GM19193 (cell line): ENCODE results near the gene GLB1L.

Experiments
- POLR2A ChIP-seq: IDR thresholded peaks from 4 replicates; pipeline ENCODE4 v1.6.1; 2011; ENCODE audit not compliant: insufficient read depth, insufficient read length; ENCODE audit errors: extremely low read depth

The GLB1L gene

DNA sequence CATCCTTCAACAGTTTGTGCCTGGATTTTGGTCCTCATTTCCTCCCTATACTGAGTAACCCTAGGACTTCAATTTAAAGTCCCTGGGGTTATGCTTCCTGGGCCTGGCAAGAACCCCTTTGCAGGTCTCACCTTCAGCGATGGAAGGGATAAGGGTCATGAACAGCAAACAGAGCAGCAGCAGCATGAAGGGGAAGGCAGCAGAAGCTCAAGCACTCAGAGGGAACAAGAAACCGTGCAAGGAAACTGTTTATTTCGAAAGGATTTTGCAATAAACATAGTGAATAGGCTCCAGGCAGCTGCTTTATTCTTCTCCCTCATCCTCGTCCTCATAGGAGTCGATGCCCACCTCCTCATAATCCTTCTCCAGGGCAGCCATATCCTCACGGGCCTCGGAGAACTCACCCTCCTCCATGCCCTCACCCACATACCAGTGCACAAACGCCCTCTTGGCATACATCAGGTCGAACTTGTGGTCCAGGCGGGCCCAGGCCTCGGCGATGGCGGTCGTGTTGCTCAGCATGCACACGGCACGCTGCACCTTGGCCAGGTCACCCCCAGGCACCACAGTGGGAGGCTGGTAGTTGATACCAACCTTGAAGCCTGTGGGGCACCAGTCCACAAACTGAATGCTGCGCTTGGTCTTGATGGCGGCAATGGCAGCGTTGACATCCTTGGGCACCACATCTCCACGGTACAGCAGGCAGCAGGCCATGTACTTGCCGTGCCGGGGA, 5.0 kb upstream of the GLB1L start:
- TF ChIP-seq POLR2A = no peak

DNA sequence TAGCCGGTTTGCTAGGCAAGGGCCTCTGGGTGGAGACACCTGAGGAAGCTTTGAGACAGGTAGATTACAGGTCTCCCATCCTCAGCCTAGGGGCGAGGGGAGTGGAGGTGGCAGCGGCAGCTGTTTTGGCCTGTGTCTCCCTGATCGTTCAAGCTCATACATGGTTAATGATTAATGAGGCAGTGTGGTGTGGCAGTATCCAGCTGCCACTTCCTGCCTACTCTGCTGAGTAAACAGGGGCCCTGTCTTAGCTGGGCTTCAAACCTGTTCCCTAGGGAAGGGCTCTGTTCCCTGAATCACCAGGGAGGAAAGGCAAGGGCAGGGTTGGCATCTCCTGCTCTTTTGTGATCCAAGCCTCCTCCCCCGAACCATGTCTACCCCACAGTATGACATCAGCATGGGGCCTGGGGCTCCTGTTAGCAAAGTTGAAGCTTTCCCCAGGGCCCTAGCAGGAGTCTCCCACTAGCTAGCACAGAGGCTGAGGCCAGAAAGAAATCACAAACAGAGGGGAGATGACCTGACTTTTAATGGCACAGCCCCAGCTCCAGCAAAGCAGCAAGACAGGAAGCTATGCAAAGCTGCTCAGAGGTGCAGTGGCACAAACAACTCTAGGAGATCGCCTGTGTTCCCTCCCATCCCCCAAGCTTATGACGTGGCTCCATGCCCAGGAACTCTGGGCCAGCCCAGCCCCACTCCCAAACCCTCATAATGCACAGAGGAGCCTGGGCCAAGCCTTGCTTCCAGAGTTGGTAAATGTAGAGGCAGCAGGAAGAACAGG, 4.1 kb upstream of the GLB1L start:
- TF ChIP-seq POLR2A = peak; percentile 37

GRCh38 chr2:219248845-219249202, 3.6 kb upstream of the GLB1L start:
- no peak for TF ChIP-seq POLR2A

- TF ChIP-seq POLR2A = no peak
Observed at GRCh38 chr2:219247678-219248642, 2.7 kb upstream of the GLB1L start.

DNA sequence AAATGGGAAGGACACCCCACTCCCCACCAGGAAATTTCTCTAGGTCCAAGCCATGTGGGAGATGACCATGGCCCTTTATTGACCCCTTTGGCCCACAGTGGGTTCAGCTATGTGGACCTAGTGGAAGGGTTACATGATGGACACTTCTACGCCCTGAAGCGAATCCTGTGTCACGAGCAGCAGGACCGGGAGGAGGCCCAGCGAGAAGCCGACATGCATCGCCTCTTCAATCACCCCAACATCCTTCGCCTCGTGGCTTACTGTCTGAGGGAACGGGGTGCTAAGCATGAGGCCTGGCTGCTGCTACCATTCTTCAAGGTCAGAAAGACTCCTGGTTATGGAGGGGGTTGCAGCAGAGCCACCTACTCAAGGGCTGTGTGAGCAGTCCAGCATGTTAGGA, 1.3 kb upstream of the GLB1L start:
- no peak for TF ChIP-seq POLR2A

DNA sequence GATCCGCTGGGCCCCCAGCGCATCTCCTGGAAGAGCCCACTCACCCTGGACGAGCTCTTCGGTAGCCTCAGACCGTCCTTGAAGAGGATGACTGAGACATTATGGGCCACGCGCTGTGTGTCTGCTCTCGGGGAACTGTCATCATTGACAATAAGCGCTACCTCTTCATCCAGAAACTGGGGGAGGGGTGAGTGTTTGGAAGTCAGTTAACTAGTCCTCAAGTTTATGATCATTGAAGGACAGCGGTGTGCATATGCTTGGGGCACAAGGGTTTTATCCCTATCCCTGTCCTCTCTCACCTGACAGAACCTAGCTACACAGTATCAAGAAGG, 621 bp upstream of the GLB1L start:
- no peak for TF ChIP-seq POLR2A

DNA sequence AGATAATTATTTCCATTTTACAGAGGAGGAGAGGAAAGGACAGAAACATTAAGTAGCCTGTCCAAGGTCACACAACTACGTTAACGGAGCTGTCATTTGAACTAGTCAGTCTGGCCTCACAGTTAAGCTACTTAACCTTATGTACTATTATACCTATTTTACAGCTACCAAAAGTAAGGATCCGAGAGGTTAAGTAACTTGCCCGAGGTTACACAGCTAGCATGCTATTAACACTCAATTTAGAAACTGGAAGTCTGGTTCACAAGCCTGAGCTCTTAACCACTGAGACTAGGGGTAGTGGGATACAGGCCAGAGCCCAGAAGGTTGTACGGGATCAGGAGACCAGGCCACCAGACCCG, 476 bp downstream of the GLB1L start:
- TF ChIP-seq POLR2A = no peak

- no peak for TF ChIP-seq POLR2A
Observed at GRCh38 chr2:219243291-219243761, 1.9 kb downstream of the GLB1L start.

- no peak for TF ChIP-seq POLR2A
Observed at GRCh38 chr2:219234331-219234730, 10.9 kb downstream of the GLB1L start.

DNA sequence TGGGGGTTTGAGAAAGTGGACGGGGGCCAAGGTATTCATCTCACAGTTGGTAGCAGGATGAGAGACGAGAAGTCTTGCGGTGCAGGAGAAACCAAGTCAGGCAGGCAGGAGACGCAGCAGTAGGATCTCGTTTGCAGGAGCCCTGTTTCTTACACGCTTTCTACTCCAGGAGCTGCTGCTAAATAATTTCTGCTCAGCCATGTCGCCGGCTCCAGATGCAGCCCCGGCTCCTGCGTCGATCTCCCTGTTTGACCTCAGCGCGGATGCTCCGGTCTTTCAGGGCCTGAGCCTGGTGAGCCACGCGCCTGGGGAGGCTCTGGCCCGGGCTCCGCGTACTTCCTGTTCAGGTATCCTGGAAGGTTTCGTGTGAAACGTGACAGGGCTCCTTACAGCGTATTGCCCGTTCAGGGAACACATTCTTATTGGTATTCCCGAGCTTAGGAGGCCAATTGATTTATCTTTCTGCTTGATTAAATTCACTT, 15.1 kb downstream of the GLB1L start:
- TF ChIP-seq POLR2A = no peak

DNA sequence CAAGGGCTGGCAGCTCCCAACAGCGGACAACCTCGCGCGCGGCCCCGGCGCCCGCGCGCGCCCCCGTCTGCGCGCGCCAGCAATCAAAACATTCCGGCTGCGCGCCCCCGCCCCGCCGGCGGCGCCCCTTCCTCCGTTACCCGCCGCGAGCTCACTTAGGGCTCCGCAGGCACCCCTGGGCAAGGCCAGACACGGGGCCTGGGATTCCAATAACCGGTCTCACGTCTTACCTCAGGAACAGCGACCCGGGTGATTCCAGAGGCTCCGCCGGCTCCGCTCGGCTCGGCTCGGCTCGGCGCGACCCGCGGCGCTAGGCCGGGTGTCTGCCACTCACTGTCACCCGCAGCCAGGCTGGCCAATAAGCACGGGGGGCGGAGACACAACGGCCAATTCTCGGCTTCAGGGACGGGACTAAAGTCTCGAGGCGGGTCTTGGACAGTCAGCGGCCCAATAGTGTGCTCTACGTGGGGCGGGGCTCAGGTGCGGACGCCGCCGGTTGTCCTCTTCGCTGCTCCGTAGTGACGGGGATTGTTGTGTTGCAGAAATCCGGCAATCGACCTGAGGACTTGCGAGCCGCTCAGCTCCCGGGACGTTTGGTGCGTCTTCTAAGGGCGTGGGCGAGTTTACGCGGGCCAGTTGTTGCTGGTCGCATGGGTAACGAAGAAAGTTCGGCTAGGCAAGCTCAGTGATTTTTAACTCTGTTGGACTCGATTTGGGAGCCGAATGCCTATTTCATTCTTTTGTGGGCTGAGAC, 15.8 kb downstream of the GLB1L start, which contains the start of the genes ANKZF1 and ATG9A:
Gene ANKZF1, plus strand, starts transcription at position 502 of the 754 bp plus-strand sequence. CDS start 452 bp downstream, outside the sequence.
Gene ATG9A, minus strand, starts transcription at position 332 of the 754 bp plus-strand sequence. CDS start 1,612 bp downstream, outside the sequence.
- TF ChIP-seq POLR2A = peak; percentile 88

GRCh38 chr2:219228911-219229304, 16.3 kb downstream of the GLB1L start:
- no peak for TF ChIP-seq POLR2A

DNA sequence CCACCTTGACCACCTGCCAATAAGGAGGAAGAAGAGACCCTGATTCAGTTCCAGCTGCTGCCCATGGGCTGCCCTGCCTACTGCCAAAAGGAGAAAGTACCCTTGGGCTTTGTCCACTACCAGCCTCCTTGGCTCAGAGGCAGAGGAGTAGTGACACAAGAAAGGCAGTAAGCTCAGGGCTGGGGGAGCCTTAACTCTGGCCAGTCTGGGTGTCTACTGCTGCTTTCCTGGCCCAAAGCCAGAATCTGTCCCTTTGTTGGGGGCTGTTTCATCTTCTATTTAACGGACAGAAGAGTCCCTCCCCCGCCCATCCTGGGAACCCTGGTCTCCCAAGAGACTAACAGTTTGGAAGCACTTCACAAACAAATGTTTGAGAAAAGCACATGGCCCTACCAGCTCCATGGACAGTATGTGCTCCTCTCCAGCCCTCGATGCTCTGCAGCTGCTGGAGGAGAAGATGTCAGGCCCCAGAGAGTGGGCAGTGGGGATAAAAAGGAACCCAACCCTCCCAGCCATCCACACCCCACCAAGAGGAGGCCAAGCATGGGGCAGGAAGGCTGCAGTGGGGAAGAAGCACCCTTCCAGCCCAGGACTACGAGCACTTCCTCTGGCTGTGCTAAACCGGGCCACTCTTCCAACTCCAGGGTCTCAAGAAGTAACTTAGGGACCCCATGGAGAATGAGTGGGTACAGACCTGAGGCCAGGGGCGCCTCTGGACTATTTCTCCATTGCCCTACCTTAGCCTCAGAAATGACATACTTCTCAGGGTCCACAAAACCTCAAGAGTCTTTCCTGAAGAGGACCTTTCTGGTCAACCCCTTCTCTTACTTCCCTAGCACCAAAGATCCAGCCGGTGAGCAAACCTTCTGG, 17.0 kb downstream of the GLB1L start:
- no peak for TF ChIP-seq POLR2A
